ENCODE data around the gene ARFIP1. TPM values are rescaled to one million over a fixed set of nuclear protein-coding genes. Genes with fewer than 3 reads are reported as not detected.

The ARFIP1 gene
- total RNA-seq, 4 donors from 2014 or later = 34.3 to 45.1 (median 42.1) TPM

DNA sequence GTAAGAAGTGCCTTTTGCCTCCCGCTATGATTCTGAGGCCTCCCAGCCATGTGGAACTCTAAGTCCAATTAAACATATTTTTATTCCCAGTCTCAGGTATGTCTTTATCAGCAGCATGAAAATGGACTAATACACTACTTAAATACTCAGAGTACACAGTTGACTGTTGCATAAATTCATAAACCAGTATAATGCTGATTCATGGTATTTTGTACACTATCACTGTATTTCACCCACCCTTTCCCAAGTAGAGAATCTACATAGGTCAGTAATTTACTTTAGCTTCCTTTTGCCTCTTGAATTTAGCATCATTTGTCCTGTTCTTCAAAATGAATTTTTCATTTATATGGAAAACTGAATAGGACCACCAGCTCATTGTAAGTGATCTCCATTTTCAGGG, 98.1 kb downstream of the ARFIP1 start:
- DNase-seq = no peak
- TF ChIP-seq POLR2A (IDR thresholded peaks at IDR 0.05) = no peak
- TF ChIP-seq, protein P1, sequence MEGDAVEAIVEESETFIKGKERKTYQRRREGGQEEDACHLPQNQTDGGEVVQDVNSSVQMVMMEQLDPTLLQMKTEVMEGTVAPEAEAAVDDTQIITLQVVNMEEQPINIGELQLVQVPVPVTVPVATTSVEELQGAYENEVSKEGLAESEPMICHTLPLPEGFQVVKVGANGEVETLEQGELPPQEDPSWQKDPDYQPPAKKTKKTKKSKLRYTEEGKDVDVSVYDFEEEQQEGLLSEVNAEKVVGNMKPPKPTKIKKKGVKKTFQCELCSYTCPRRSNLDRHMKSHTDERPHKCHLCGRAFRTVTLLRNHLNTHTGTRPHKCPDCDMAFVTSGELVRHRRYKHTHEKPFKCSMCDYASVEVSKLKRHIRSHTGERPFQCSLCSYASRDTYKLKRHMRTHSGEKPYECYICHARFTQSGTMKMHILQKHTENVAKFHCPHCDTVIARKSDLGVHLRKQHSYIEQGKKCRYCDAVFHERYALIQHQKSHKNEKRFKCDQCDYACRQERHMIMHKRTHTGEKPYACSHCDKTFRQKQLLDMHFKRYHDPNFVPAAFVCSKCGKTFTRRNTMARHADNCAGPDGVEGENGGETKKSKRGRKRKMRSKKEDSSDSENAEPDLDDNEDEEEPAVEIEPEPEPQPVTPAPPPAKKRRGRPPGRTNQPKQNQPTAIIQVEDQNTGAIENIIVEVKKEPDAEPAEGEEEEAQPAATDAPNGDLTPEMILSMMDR (IDR thresholded peaks at IDR 0.05) = no peak
- intact Hi-C loops (cut with DNase I) = no loop called here
- Histone ChIP-seq H3K36me3 (no peaks in the 10 kb centered on the region), H3K9me3 (no peaks in the 10 kb centered on the region), H3K4me1 (no peaks in the 10 kb centered on the region), H3K27ac (no peak overlapping the region), H3K4me3 (replicated peaks in 1 of 3) (no peak overlapping the region), H3K27me3 (no peaks in the 10 kb centered on the region)
- 96 to 97% methylated on average over 1 of the region's 1 CpG for WGBS, 2 donors

- no peaks in the 10 kb centered on the region for H3K27me3 ChIP-seq
- H3K4me1 ChIP-seq = no peaks in the 10 kb centered on the region
- H3K36me3 ChIP-seq = no peaks in the 10 kb centered on the region
- no peaks in the 10 kb centered on the region for H3K9me3 ChIP-seq
- no peak overlapping the region for H3K4me3 ChIP-seq (replicated peaks in 1 of 3)
- WGBS, 2 donors = 92% methylated on average over 2 of the region's 2 CpGs
- no peak overlapping the region for H3K27ac ChIP-seq
- no peak for TF ChIP-seq POLR2A (IDR thresholded peaks at IDR 0.05)
- TF ChIP-seq, protein P1 (IDR thresholded peaks at IDR 0.05) = no peak
- DNase-seq = no peak
- intact Hi-C loops (cut with DNase I) = no loop called here
Observed at GRCh38 chr4:152880263-152880662, 100.5 kb downstream of the ARFIP1 start.

DNA sequence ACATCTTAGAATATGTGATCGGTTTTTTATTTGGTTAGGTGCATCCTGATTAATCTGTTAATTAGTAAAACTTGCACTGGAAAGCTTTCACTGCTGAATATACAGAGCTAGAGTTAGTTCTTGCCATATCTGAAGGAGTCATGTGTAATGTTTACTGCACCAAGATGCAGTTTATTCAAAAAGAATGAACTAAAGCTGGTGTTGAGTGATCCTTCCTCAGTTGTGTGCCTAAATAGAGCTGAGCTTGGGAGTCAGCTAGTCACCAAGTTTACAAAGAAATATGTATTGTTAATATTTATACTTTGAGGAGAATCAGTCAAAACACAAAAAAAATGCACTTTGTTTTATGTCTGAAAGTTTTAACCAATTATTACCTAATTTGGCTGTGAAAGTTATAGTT, 102.2 kb downstream of the ARFIP1 start:
- WGBS, 2 donors = 96 to 97% methylated on average over 1 of the region's 1 CpG

DNA sequence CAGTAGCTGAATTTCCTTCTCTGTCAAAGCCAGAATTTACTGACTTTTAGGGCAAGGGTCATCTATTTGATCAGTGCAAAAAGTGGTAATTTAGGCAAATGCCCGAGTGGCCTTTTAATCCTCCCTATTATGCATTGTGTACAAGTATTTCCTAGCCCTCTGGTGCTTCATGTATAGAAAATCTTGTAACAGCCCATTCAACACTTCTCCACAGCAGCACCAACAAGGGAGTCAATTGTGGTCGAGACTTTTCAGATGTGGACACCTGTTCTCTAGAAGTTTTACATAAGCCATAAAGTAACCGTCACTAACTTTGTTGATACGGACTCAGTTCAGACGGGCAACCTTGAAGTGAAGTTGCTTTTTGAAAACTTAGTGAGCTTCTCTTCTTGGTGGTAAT, 105.4 kb downstream of the ARFIP1 start:
- H3K4me1 ChIP-seq = no peaks in the 10 kb centered on the region
- H3K27ac ChIP-seq = no peak overlapping the region
- no peaks in the 10 kb centered on the region for H3K9me3 ChIP-seq
- no peaks in the 10 kb centered on the region for H3K36me3 ChIP-seq
- no peak for DNase-seq
- no peak overlapping the region for H3K4me3 ChIP-seq (replicated peaks in 1 of 3)
- 89 to 94% methylated on average over 5 of the region's 5 CpGs for WGBS, 2 donors
- TF ChIP-seq POLR2A (IDR thresholded peaks at IDR 0.05) = no peak
- TF ChIP-seq, protein P1 (IDR thresholded peaks at IDR 0.05) = no peak
- intact Hi-C loops (cut with DNase I) = no loop called here
- H3K27me3 ChIP-seq = no peaks in the 10 kb centered on the region

More for the DNA sequence above, 102.2 kb downstream of the ARFIP1 start:
- no peaks in the 10 kb centered on the region for H3K9me3 ChIP-seq
- no peaks in the 10 kb centered on the region for H3K4me1 ChIP-seq
- TF ChIP-seq, protein P1 (IDR thresholded peaks at IDR 0.05) = no peak
- TF ChIP-seq POLR2A (IDR thresholded peaks at IDR 0.05) = no peak
- no peak overlapping the region for H3K27ac ChIP-seq
- no peak overlapping the region for H3K4me3 ChIP-seq (replicated peaks in 1 of 3)
- DNase-seq = no peak
- intact Hi-C loops (cut with DNase I) = no loop called here
- H3K36me3 ChIP-seq = no peaks in the 10 kb centered on the region
- H3K27me3 ChIP-seq = no peaks in the 10 kb centered on the region

DNA sequence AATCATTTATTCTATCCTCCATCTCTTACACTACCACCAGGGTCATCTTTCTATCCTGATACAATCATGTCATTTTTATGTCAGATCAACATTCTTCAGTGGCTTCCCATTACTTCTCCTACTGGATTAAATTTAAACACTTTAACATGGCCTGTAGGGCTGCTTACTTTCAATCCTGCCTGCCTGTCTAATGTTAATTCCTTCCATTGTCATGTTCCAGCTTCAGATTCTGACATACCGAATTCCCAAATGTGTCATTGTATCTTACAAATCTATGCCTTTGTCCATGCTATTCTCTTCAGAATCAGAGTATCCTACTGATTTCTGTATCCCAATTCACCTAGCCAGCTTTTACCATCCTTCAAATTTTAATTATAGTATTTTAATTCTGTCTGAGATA, 106.4 kb downstream of the ARFIP1 start:
- Histone ChIP-seq H3K27ac (no peak overlapping the region), H3K4me1 (no peaks in the 10 kb centered on the region), H3K36me3 (no peaks in the 10 kb centered on the region), H3K27me3 (no peaks in the 10 kb centered on the region), H3K4me3 (replicated peaks in 1 of 3) (no peak overlapping the region), H3K9me3 (no peaks in the 10 kb centered on the region)
- TF ChIP-seq POLR2A (IDR thresholded peaks at IDR 0.05) = no peak
- TF ChIP-seq, protein P1 (IDR thresholded peaks at IDR 0.05) = no peak
- no peak for DNase-seq
- WGBS, 2 donors = 94 to 100% methylated on average over 1 of the region's 1 CpG
- intact Hi-C loops (cut with DNase I) = no loop called here
